ENCODE measurements around the gene FUBP1.

Gene FUBP1

DNA sequence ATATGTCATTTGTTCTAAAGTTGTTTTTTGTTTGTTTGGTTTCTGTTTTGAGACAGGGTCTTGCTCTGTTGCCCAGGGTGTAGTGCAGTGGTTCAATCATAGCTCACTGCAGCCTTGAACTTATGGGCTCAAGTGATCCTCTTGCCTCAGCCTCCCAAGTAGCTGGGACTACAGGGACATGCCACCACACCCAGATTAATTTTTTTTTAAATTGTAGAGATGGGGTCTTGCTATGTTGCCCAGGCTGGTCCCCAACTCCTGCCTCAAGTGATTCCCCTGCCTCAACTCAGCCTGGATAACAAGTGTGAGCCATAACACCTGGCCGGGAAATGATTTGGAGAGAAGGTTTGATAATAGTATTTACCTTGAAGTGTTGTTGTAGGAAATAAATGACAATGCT, 72.2 kb downstream of the FUBP1 start:
- no peak overlapping the region for H3K4me2 ChIP-seq (ENCODE audit: low read length)
- no peak overlapping the region for H2AFZ ChIP-seq
- no peak overlapping the region for H3K4me3 ChIP-seq (ENCODE audit: low read depth, low read length)
- H3K4me1 ChIP-seq = no peaks in the 10 kb centered on the region
- no peak overlapping the region for H3K9ac ChIP-seq
- TF ChIP-seq, protein P1, sequence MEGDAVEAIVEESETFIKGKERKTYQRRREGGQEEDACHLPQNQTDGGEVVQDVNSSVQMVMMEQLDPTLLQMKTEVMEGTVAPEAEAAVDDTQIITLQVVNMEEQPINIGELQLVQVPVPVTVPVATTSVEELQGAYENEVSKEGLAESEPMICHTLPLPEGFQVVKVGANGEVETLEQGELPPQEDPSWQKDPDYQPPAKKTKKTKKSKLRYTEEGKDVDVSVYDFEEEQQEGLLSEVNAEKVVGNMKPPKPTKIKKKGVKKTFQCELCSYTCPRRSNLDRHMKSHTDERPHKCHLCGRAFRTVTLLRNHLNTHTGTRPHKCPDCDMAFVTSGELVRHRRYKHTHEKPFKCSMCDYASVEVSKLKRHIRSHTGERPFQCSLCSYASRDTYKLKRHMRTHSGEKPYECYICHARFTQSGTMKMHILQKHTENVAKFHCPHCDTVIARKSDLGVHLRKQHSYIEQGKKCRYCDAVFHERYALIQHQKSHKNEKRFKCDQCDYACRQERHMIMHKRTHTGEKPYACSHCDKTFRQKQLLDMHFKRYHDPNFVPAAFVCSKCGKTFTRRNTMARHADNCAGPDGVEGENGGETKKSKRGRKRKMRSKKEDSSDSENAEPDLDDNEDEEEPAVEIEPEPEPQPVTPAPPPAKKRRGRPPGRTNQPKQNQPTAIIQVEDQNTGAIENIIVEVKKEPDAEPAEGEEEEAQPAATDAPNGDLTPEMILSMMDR (IDR thresholded peaks at IDR 0.05) = no peak
- H3K27me3 ChIP-seq (ENCODE audit: control insufficient read depth, insufficient read depth, low read length) = no peaks in the 10 kb centered on the region
- H3K36me3 ChIP-seq (ENCODE audit: control insufficient read depth, insufficient read depth, low read length) = no peaks in the 10 kb centered on the region
- H3K9me3 ChIP-seq (ENCODE audit: control insufficient read depth, low read length) = no peaks in the 10 kb centered on the region
- H3K27ac ChIP-seq = no peak overlapping the region
- no peaks in the 10 kb centered on the region for H3K79me2 ChIP-seq

DNA sequence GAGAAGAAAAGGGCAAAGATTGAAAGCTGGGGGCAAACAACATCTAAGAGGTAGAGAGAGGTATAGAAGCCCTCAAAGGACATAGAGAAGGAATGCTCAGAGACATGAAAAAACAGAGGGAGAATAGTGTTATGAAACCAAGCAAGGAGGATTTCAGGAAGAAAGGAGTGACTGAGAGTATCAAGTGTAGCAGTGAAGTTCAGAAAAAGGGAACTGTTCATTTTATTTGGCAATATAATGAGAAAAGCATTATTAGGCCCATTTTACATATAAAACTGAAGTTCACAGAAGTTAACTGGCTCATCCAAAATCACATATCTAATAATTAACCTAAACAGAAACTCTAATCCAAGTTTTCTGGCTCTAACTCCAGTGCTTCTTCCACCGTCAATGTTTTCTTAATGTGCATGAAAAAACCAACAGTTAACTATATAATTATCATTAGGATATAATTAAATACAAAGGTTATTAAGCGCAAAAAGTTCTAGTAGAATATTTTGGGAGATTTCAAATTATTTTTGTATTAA, 72.8 kb downstream of the FUBP1 start:
- H3K36me3 ChIP-seq (ENCODE audit: control insufficient read depth, insufficient read depth, low read length) = no peaks in the 10 kb centered on the region
- no peaks in the 10 kb centered on the region for H3K79me2 ChIP-seq
- no peak overlapping the region for H3K4me3 ChIP-seq (ENCODE audit: low read depth, low read length)
- no peak overlapping the region for H3K4me2 ChIP-seq (ENCODE audit: low read length)
- H3K9ac ChIP-seq = no peak overlapping the region
- TF ChIP-seq, protein P1 (IDR thresholded peaks at IDR 0.05) = no peak
- no peaks in the 10 kb centered on the region for H3K27me3 ChIP-seq (ENCODE audit: control insufficient read depth, insufficient read depth, low read length)
- H3K27ac ChIP-seq = no peak overlapping the region
- no peak overlapping the region for H2AFZ ChIP-seq
- H3K4me1 ChIP-seq = no peaks in the 10 kb centered on the region
- H3K9me3 ChIP-seq (ENCODE audit: control insufficient read depth, low read length) = no peaks in the 10 kb centered on the region

DNA sequence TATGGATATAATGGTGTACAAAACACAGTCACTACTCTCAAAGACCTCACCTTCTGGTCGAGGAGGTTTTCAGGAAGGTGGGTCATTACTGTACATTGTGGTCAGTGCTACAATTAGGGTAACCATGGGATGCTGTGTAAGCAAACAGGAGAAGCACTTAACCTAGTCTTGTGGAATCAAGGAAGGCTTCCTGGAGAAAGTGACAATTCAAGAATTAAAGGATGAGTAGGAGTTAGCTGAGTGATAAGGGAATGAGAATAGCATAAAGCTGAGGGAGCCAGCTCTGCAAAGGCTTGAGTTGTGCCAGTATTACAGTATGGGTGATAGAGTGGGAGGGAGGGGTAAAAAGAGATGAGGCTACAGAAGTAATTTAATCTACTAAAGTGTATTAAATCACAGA, 73.3 kb downstream of the FUBP1 start:
- Histone ChIP-seq H3K4me1 (no peaks in the 10 kb centered on the region), H3K36me3 (ENCODE audit: control insufficient read depth, insufficient read depth, low read length) (no peaks in the 10 kb centered on the region), H3K9ac (no peak overlapping the region), H3K4me2 (ENCODE audit: low read length) (no peak overlapping the region), H2AFZ (no peak overlapping the region), H3K4me3 (ENCODE audit: low read depth, low read length) (no peak overlapping the region), H3K9me3 (ENCODE audit: control insufficient read depth, low read length) (no peaks in the 10 kb centered on the region), H3K27me3 (ENCODE audit: control insufficient read depth, insufficient read depth, low read length) (no peaks in the 10 kb centered on the region), H3K79me2 (no peaks in the 10 kb centered on the region), H3K27ac (no peak overlapping the region)
- TF ChIP-seq, protein P1 (IDR thresholded peaks at IDR 0.05) = no peak

DNA sequence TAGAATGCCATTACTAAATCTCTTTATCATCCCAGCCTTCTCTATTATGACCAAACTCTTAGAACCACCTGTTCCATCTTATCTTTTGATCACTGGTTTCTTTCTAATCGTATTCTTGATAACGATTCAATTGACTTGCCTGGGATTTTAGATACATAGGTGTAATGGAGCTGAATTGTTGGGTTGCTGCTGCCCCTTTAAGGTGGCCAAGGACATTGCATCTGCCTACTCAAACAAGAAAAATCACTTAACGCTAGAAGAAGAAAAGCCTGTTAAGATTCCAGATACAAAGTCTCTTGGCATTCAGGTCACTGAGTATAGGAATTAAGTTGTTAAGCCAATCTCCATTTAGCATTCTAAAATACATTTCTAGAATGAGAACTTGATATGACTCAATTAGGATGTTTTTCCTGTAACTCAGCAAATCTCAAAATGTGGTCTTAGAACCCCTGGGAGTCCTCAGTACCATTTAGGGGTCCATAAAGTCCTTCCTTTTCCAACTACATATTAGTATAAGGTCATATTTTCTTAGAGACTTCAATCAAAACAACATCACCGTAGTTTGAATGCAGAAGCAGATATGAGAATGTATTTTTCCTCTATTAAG, 78.1 kb downstream of the FUBP1 start:
- no peak overlapping the region for H3K9ac ChIP-seq
- H3K27me3 ChIP-seq (ENCODE audit: control insufficient read depth, insufficient read depth, low read length) = no peaks in the 10 kb centered on the region
- no peak overlapping the region for H3K27ac ChIP-seq
- no peaks in the 10 kb centered on the region for H3K9me3 ChIP-seq (ENCODE audit: control insufficient read depth, low read length)
- no peak overlapping the region for H2AFZ ChIP-seq
- no peak overlapping the region for H3K4me2 ChIP-seq (ENCODE audit: low read length)
- H3K36me3 ChIP-seq (ENCODE audit: control insufficient read depth, insufficient read depth, low read length) = no peaks in the 10 kb centered on the region
- no peak overlapping the region for H3K4me3 ChIP-seq (ENCODE audit: low read depth, low read length)
- no peaks in the 10 kb centered on the region for H3K79me2 ChIP-seq
- H3K4me1 ChIP-seq = no peaks in the 10 kb centered on the region
- TF ChIP-seq, protein P1 (IDR thresholded peaks at IDR 0.05) = peak; percentile 51

Measured in parathyroid adenoma (tissue), 2 donors.